ENCODE data around the gene TCF4.

The TCF4 gene

GRCh38 chr18:55509631-55510324, 78.2 kb downstream of the TCF4 start:
- H3K4me3 ChIP-seq (ENCODE audit: low read depth in 1 of 2, low read length in 2 of 2): peak overlapping the region; percentile 38 to 51
- H3K9me3 ChIP-seq (ENCODE audit: control insufficient read depth in 1 of 2, low read length in 2 of 2): no peaks in the 10 kb centered on the region
- no peaks in the 10 kb centered on the region for H3K36me3 ChIP-seq (ENCODE audit: control insufficient read depth in 1 of 2, insufficient read depth in 2 of 2, low read length in 2 of 2)
- peak overlapping the region; percentile 46 to 51 for H3K9ac ChIP-seq (ENCODE audit: low read depth in 1 of 2, low read length in 2 of 2)
- peak overlapping the region; percentile 70 for H3K27ac ChIP-seq (ENCODE audit: low read depth, low read length)
- no peaks in the 10 kb centered on the region for H3K4me1 ChIP-seq (ENCODE audit: control insufficient read depth in 1 of 2, insufficient read depth in 2 of 2, low read length in 2 of 2)
- no peaks in the 10 kb centered on the region for H3K27me3 ChIP-seq (ENCODE audit: control insufficient read depth in 1 of 2, insufficient read depth in 2 of 2, low read length in 2 of 2)

- no peaks in the 10 kb centered on the region for H3K4me1 ChIP-seq (ENCODE audit: control insufficient read depth in 1 of 2, insufficient read depth in 2 of 2, low read length in 2 of 2)
- no peaks in the 10 kb centered on the region for H3K9me3 ChIP-seq (ENCODE audit: control insufficient read depth in 1 of 2, low read length in 2 of 2)
- H3K9ac ChIP-seq (ENCODE audit: low read depth in 1 of 2, low read length in 2 of 2): no peak overlapping the region
- no peaks in the 10 kb centered on the region for H3K27me3 ChIP-seq (ENCODE audit: control insufficient read depth in 1 of 2, insufficient read depth in 2 of 2, low read length in 2 of 2)
- H3K4me3 ChIP-seq (ENCODE audit: low read depth in 1 of 2, low read length in 2 of 2): no peak overlapping the region
- no peak overlapping the region for H3K27ac ChIP-seq (ENCODE audit: low read depth, low read length)
- H3K36me3 ChIP-seq (ENCODE audit: control insufficient read depth in 1 of 2, insufficient read depth in 2 of 2, low read length in 2 of 2): no peaks in the 10 kb centered on the region
Measured at GRCh38 chr18:55508651-55509050, 79.3 kb downstream of the TCF4 start.

- H3K27ac ChIP-seq (ENCODE audit: low read depth, low read length): no peak overlapping the region
- no peak overlapping the region for H3K4me3 ChIP-seq (ENCODE audit: low read depth in 1 of 2, low read length in 2 of 2)
- H3K4me1 ChIP-seq (ENCODE audit: control insufficient read depth in 1 of 2, insufficient read depth in 2 of 2, low read length in 2 of 2): no peaks in the 10 kb centered on the region
- no peaks in the 10 kb centered on the region for H3K27me3 ChIP-seq (ENCODE audit: control insufficient read depth in 1 of 2, insufficient read depth in 2 of 2, low read length in 2 of 2)
- H3K9me3 ChIP-seq (ENCODE audit: control insufficient read depth in 1 of 2, low read length in 2 of 2): no peaks in the 10 kb centered on the region
- H3K36me3 ChIP-seq (ENCODE audit: control insufficient read depth in 1 of 2, insufficient read depth in 2 of 2, low read length in 2 of 2): no peaks in the 10 kb centered on the region
- no peak overlapping the region for H3K9ac ChIP-seq (ENCODE audit: low read depth in 1 of 2, low read length in 2 of 2)
Measured at GRCh38 chr18:55506074-55506473, 81.9 kb downstream of the TCF4 start.

GRCh38 chr18:55504808-55505207, 83.2 kb downstream of the TCF4 start:
- Histone ChIP-seq H3K27ac (ENCODE audit: low read depth, low read length) (no peak overlapping the region), H3K9ac (ENCODE audit: low read depth in 1 of 2, low read length in 2 of 2) (no peak overlapping the region), H3K4me3 (ENCODE audit: low read depth in 1 of 2, low read length in 2 of 2) (no peak overlapping the region), H3K9me3 (ENCODE audit: control insufficient read depth in 1 of 2, low read length in 2 of 2) (no peaks in the 10 kb centered on the region), H3K4me1 (ENCODE audit: control insufficient read depth in 1 of 2, insufficient read depth in 2 of 2, low read length in 2 of 2) (peaks cover 0 to 4% of the 10 kb centered on the region in 2 donors), H3K36me3 (ENCODE audit: control insufficient read depth in 1 of 2, insufficient read depth in 2 of 2, low read length in 2 of 2) (no peaks in the 10 kb centered on the region), H3K27me3 (ENCODE audit: control insufficient read depth in 1 of 2, insufficient read depth in 2 of 2, low read length in 2 of 2) (no peaks in the 10 kb centered on the region)

- Histone ChIP-seq H3K4me1 (ENCODE audit: control insufficient read depth in 1 of 2, insufficient read depth in 2 of 2, low read length in 2 of 2) (peaks cover 0 to 4% of the 10 kb centered on the region in 2 donors), H3K27ac (ENCODE audit: low read depth, low read length) (no peak overlapping the region), H3K9me3 (ENCODE audit: control insufficient read depth in 1 of 2, low read length in 2 of 2) (no peaks in the 10 kb centered on the region), H3K4me3 (ENCODE audit: low read depth in 1 of 2, low read length in 2 of 2) (no peak overlapping the region), H3K9ac (ENCODE audit: low read depth in 1 of 2, low read length in 2 of 2) (no peak overlapping the region), H3K36me3 (ENCODE audit: control insufficient read depth in 1 of 2, insufficient read depth in 2 of 2, low read length in 2 of 2) (no peaks in the 10 kb centered on the region), H3K27me3 (ENCODE audit: control insufficient read depth in 1 of 2, insufficient read depth in 2 of 2, low read length in 2 of 2) (no peaks in the 10 kb centered on the region)
Measured at GRCh38 chr18:55503167-55503820, 84.7 kb downstream of the TCF4 start.

- no peaks in the 10 kb centered on the region for H3K36me3 ChIP-seq (ENCODE audit: control insufficient read depth in 1 of 2, insufficient read depth in 2 of 2, low read length in 2 of 2)
- H3K27me3 ChIP-seq (ENCODE audit: control insufficient read depth in 1 of 2, insufficient read depth in 2 of 2, low read length in 2 of 2): no peaks in the 10 kb centered on the region
- no peak overlapping the region for H3K27ac ChIP-seq (ENCODE audit: low read depth, low read length)
- no peak overlapping the region for H3K4me3 ChIP-seq (ENCODE audit: low read depth in 1 of 2, low read length in 2 of 2)
- peaks cover 0 to 4% of the 10 kb centered on the region in 2 donors for H3K4me1 ChIP-seq (ENCODE audit: control insufficient read depth in 1 of 2, insufficient read depth in 2 of 2, low read length in 2 of 2)
- H3K9ac ChIP-seq (ENCODE audit: low read depth in 1 of 2, low read length in 2 of 2): no peak overlapping the region
- H3K9me3 ChIP-seq (ENCODE audit: control insufficient read depth in 1 of 2, low read length in 2 of 2): no peaks in the 10 kb centered on the region
Measured at GRCh38 chr18:55501982-55502710, 85.8 kb downstream of the TCF4 start.

GRCh38 chr18:55501579-55501978, 86.4 kb downstream of the TCF4 start:
- Histone ChIP-seq H3K36me3 (ENCODE audit: control insufficient read depth in 1 of 2, insufficient read depth in 2 of 2, low read length in 2 of 2) (no peaks in the 10 kb centered on the region), H3K27me3 (ENCODE audit: control insufficient read depth in 1 of 2, insufficient read depth in 2 of 2, low read length in 2 of 2) (no peaks in the 10 kb centered on the region), H3K4me1 (ENCODE audit: control insufficient read depth in 1 of 2, insufficient read depth in 2 of 2, low read length in 2 of 2) (peaks cover 0 to 4% of the 10 kb centered on the region in 2 donors), H3K27ac (ENCODE audit: low read depth, low read length) (no peak overlapping the region), H3K4me3 (ENCODE audit: low read depth in 1 of 2, low read length in 2 of 2) (no peak overlapping the region), H3K9me3 (ENCODE audit: control insufficient read depth in 1 of 2, low read length in 2 of 2) (no peaks in the 10 kb centered on the region), H3K9ac (ENCODE audit: low read depth in 1 of 2, low read length in 2 of 2) (no peak overlapping the region)

DNA sequence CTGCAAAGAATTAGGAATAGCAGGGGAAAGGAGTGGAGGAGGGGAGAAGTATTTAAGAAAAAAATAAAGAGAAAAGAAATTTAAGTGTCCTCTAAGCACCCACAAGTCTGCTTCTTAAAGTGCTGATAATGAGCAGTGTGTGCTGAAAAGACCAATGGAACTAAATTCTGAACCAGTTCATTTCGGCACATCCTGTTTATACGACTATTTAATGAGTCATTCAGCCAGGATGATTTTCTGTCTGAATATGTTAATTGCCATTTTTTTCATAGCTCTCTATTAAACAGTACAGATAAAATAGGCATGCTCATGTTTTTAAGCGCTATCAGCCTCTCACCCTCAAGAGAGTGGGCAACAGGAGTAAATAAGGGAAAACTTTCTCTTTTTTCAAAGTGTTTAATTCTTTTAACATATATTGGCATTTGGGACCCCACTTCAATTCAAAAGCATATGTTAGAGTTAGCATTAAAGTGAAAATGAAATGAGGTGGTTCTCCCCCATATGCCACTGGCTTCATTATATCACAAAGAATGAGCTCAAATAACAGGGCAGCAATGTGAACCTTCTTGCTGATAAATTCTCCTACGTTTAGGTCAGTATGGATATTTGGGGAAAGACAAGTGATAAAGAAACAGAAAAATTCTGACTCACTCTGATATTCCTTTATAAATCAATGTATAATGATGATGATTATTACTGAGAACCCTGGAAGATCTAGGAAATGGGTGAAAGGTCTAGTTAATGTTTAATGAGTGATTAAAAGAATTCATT, 87.5 kb downstream of the TCF4 start:
- Histone ChIP-seq H3K36me3 (ENCODE audit: control insufficient read depth in 1 of 2, insufficient read depth in 2 of 2, low read length in 2 of 2) (no peaks in the 10 kb centered on the region), H3K9me3 (ENCODE audit: control insufficient read depth in 1 of 2, low read length in 2 of 2) (no peaks in the 10 kb centered on the region), H3K9ac (ENCODE audit: low read depth in 1 of 2, low read length in 2 of 2) (no peak overlapping the region), H3K27ac (ENCODE audit: low read depth, low read length) (no peak overlapping the region), H3K4me3 (ENCODE audit: low read depth in 1 of 2, low read length in 2 of 2) (no peak overlapping the region), H3K4me1 (ENCODE audit: control insufficient read depth in 1 of 2, insufficient read depth in 2 of 2, low read length in 2 of 2) (peaks cover 0 to 4% of the 10 kb centered on the region in 2 donors), H3K27me3 (ENCODE audit: control insufficient read depth in 1 of 2, insufficient read depth in 2 of 2, low read length in 2 of 2) (no peaks in the 10 kb centered on the region)

DNA sequence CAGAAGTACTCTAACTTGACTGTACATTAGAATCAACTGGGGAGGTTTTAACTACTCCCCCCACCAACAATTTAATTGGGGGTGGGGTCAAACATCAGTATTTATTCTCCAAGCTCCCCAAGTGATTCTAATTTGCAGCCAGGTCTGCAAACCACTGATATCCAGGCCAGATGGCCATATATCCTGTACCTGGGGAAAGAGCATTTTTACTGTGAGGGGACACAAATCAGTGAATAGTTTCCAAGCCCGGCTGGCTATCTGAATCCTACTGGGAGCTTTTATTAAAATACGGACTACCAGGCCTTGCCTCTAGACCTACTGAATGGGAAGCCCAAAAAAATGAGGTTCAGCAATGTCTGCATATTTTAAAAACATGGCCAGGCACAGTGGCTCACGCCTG, 88.5 kb downstream of the TCF4 start:
- no peaks in the 10 kb centered on the region for H3K36me3 ChIP-seq (ENCODE audit: control insufficient read depth in 1 of 2, insufficient read depth in 2 of 2, low read length in 2 of 2)
- H3K9ac ChIP-seq (ENCODE audit: low read depth in 1 of 2, low read length in 2 of 2): no peak overlapping the region
- peaks cover 0 to 4% of the 10 kb centered on the region in 2 donors for H3K4me1 ChIP-seq (ENCODE audit: control insufficient read depth in 1 of 2, insufficient read depth in 2 of 2, low read length in 2 of 2)
- no peak overlapping the region for H3K27ac ChIP-seq (ENCODE audit: low read depth, low read length)
- no peak overlapping the region for H3K4me3 ChIP-seq (ENCODE audit: low read depth in 1 of 2, low read length in 2 of 2)
- H3K9me3 ChIP-seq (ENCODE audit: control insufficient read depth in 1 of 2, low read length in 2 of 2): no peaks in the 10 kb centered on the region
- no peaks in the 10 kb centered on the region for H3K27me3 ChIP-seq (ENCODE audit: control insufficient read depth in 1 of 2, insufficient read depth in 2 of 2, low read length in 2 of 2)

Measured in duodenal mucosa (tissue), 2 donors.